ENCODE results near the gene IER3IP1. TPM values are rescaled to one million over a fixed set of nuclear protein-coding genes. Genes with fewer than 3 reads are reported as not detected.

The IER3IP1 gene
- total RNA-seq, 4 donors from 2014 or later: 13.0 to 17.0 (median 14.3) TPM

DNA sequence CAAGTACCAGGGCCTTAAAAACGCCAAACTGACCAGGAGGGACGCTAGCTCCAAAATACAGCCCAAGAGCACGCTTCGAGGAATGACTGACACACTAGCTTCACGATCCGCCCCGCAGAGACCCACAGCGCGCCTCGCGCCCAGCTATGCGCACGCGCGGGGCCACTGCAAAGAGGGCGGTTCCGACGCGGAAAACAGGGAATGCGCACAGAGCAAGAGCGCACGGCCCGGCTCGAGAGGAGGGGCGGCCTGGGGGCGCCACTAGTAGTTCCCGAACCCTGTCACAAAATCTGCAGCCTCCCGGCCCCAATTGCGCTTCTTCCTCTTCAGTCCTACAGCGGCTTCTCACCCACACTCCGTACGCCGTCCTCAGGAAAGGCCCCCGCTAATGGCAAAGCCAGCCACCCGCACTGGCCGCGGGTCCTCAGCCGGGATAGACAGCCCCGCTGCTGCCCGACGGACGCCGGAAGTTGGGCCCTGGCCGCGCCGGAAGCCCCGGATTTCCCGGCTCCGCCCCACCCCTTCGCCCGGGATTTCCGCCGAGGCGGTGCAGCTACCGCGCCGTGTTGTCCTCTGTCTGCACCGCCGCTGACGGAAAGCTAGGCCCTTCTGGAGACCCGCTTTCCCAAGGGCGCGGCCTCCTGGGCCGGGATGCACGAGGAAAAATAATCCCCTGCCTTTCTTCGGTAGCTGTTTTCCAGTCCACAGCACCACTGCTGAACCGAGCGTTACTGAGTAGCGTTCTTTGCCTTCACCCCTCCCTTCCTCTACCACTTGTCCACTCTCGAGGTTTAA, 25.9 kb downstream of the IER3IP1 start, which contains the start of gene HDHD2:
Gene HDHD2 (minus strand): TSS at position 472 of the 795 bp plus-strand sequence. CDS start 14,061 bp downstream, outside the sequence.
- DNase-seq (peak; percentile 67 to 75), ATAC-seq (peak; percentile 92 to 94)
- H3K9me3 ChIP-seq: no peaks in the 10 kb centered on the region
- intact Hi-C loops (cut with DNase I; ENCODE audit: low total_unique reads): loop anchor here (1.0 to 2.0 kb wide), 2 partner anchors 17 to 26 kb away; partner anchors contain the start of gene IER3IP1
- peak within 1 kb of the TSS; percentile 83 to 96 (median 95) for H3K27ac ChIP-seq
- in situ Hi-C loops (cut with MboI; ENCODE audit: low sequenced_read_pairs in 4 of 4): no loop called here
- TF ChIP-seq POLR2A (IDR thresholded peaks at IDR 0.05): peak; percentile 62 to 74
- TF ChIP-seq, protein P1, sequence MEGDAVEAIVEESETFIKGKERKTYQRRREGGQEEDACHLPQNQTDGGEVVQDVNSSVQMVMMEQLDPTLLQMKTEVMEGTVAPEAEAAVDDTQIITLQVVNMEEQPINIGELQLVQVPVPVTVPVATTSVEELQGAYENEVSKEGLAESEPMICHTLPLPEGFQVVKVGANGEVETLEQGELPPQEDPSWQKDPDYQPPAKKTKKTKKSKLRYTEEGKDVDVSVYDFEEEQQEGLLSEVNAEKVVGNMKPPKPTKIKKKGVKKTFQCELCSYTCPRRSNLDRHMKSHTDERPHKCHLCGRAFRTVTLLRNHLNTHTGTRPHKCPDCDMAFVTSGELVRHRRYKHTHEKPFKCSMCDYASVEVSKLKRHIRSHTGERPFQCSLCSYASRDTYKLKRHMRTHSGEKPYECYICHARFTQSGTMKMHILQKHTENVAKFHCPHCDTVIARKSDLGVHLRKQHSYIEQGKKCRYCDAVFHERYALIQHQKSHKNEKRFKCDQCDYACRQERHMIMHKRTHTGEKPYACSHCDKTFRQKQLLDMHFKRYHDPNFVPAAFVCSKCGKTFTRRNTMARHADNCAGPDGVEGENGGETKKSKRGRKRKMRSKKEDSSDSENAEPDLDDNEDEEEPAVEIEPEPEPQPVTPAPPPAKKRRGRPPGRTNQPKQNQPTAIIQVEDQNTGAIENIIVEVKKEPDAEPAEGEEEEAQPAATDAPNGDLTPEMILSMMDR (IDR thresholded peaks at IDR 0.05 in 4 of 5, conservative IDR thresholded peaks at IDR 0.05 in 1 of 5): no peak
- H3K27me3 ChIP-seq: no peaks in the 10 kb centered on the region
- H3K4me1 ChIP-seq: peaks cover 25 to 33% of the 10 kb centered on the region in 2 donors
- H3K36me3 ChIP-seq: peaks cover 0 to 14% of the 10 kb centered on the region in 2 donors
- peak within 1 kb of the TSS; percentile 81 to 98 (median 82) for H3K4me3 ChIP-seq

DNA sequence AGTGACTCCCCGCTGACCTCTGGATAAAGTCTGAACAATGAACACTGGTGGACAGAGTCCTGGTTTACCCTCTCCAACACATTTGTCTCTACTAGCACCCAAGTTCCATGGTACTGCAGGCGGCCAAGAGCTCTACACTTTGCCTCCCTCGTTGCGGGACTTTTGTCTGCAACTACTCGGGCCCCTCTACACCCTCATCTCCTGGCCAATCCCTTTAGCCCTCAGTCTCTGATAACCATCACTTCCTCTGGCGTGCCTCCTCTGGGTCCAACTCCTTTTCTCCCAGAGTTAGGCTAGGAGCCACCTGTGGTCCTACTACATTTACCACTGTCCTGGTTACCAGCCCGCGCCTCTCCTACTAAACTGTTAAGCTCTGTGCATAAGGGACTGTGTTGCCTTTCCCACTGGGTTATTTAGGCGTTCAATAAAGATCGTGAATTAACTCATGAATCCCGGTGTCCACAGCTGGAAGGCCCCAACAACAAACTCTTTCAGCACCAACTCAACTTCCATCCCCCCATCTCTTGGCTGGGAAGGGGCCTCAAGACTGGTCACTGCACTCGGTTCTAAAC, 26.6 kb downstream of the IER3IP1 start:
- H3K4me3 ChIP-seq: peak overlapping the region; percentile 81 to 98 (median 82)
- intact Hi-C loops (cut with DNase I; ENCODE audit: low total_unique reads): loop anchor here (1.0 to 2.0 kb wide), 2 partner anchors 17 to 27 kb away; partner anchors contain the start of gene IER3IP1
- no peak for DNase-seq
- no peaks in the 10 kb centered on the region for H3K9me3 ChIP-seq
- peaks cover 31 to 33% of the 10 kb centered on the region in 2 donors for H3K4me1 ChIP-seq
- peak overlapping the region; percentile 83 to 96 (median 95) for H3K27ac ChIP-seq
- in situ Hi-C loops (cut with MboI; ENCODE audit: low sequenced_read_pairs in 4 of 4): no loop called here
- TF ChIP-seq, protein P1 (IDR thresholded peaks at IDR 0.05 in 4 of 5, conservative IDR thresholded peaks at IDR 0.05 in 1 of 5): no peak
- TF ChIP-seq POLR2A (IDR thresholded peaks at IDR 0.05): no peak
- no peaks in the 10 kb centered on the region for H3K27me3 ChIP-seq
- peak; percentile 9 to 32 for ATAC-seq
- H3K36me3 ChIP-seq: peaks cover 0 to 10% of the 10 kb centered on the region in 2 donors

DNA sequence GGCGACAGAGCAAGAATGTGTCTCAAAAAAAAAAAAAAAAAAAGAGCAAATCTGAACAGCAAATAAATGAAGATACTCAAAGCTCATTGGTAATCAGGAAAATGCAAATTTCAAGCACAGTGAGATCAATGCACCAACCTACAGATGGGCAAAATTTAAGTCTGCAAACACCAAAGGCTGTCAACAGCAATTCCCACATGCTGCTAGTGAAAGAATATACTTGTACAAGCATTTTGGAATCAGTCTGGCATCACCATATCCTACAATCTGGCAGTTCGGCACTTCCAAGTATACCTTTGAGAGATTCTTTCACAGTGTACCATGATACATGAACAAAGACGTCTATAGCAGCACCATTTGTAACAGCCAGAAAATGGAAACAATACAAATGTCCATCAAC, 30.0 kb downstream of the IER3IP1 start:
- TF ChIP-seq, protein P1 (IDR thresholded peaks at IDR 0.05 in 4 of 5, conservative IDR thresholded peaks at IDR 0.05 in 1 of 5): no peak
- Histone ChIP-seq H3K36me3 (no peaks in the 10 kb centered on the region), H3K27ac (no peak overlapping the region), H3K9me3 (no peaks in the 10 kb centered on the region), H3K4me3 (no peak overlapping the region), H3K27me3 (no peaks in the 10 kb centered on the region), H3K4me1 (peaks cover 44 to 56% of the 10 kb centered on the region in 2 donors)
- intact Hi-C loops (cut with DNase I; ENCODE audit: low total_unique reads): no loop called here
- ATAC-seq: no peak
- no peak for DNase-seq
- in situ Hi-C loops (cut with MboI; ENCODE audit: low sequenced_read_pairs in 4 of 4): no loop called here

DNA sequence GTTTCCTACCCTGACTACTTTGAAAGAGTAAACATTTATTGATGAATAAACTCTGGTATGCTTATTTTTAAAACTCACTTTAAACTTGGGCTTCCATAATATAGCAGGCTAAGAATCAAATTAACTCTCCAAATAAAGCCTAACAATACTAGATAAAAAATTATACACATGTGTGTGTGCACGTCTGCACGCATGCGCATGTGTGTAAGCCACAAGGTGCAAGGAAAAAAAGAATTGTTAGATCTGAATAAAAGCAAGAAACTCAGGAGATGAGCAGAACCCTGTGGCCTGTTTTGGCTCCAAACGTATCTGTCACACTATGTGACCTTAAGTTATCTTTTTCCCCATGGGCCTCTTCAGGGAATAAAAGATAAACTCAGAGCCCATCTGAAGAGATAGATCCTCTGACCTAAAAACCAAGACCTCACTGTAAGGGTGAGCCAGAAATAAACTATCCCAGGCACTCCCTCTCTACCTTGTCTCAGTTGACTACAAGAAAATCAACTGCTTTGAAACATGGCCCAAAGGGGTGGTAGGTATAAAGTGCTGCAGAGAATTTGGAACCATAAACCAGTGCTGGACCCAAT, 32.2 kb downstream of the IER3IP1 start:
- intact Hi-C loops (cut with DNase I; ENCODE audit: low total_unique reads) (no loop called here), in situ Hi-C loops (cut with MboI; ENCODE audit: low sequenced_read_pairs in 4 of 4) (no loop called here)
- TF ChIP-seq, protein P1 (IDR thresholded peaks at IDR 0.05 in 4 of 5, conservative IDR thresholded peaks at IDR 0.05 in 1 of 5): no peak
- TF ChIP-seq POLR2A (IDR thresholded peaks at IDR 0.05): no peak
- Histone ChIP-seq H3K27me3 (no peaks in the 10 kb centered on the region), H3K36me3 (no peaks in the 10 kb centered on the region), H3K9me3 (no peaks in the 10 kb centered on the region), H3K4me3 (no peak overlapping the region), H3K4me1 (peaks cover 32 to 49% of the 10 kb centered on the region in 2 donors), H3K27ac (no peak overlapping the region)
- ATAC-seq (no peak), DNase-seq (no peak)
